Measurements from ENCODE around the gene DRD1.
"Not testable (repeated sequence)": the region's sequence is repeated elsewhere in the genome, so short reads cannot be mapped to it uniquely, and the experiment has no call there.

DRD1 gene

DNA sequence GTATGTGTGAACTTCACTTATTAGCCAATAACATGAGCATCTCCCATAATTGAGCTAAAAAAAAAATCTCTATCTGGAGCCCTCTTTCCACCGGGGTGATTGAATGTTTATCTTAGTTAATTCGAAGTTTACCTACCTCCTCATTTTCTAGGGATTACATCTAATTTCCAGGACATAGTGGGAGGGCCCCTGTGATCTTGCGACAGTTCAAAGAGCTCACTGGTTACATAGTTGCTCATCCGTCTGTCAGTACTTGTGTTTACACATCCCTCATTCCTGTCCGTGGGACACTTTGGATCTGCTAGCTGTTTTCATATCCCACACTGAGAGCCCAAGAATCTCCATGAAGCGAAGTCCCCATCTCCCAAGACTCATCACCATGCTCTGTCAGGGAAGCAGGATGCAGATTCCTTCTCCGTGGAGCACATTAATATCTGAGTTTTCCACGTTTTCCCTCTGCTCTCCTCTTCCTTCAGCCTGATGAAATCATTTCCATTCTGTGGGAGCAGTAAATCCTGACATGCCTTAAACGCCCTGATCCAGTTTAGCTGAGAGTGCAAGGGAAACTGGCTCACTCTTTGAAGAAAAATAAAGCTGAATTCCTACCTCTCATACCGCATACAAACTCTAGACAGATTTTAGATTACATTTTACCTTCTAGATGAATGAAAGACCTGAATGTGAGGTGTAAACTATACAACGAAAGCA, 24.2 kb upstream of the DRD1 start:
- no peak for DNase-seq

DNA sequence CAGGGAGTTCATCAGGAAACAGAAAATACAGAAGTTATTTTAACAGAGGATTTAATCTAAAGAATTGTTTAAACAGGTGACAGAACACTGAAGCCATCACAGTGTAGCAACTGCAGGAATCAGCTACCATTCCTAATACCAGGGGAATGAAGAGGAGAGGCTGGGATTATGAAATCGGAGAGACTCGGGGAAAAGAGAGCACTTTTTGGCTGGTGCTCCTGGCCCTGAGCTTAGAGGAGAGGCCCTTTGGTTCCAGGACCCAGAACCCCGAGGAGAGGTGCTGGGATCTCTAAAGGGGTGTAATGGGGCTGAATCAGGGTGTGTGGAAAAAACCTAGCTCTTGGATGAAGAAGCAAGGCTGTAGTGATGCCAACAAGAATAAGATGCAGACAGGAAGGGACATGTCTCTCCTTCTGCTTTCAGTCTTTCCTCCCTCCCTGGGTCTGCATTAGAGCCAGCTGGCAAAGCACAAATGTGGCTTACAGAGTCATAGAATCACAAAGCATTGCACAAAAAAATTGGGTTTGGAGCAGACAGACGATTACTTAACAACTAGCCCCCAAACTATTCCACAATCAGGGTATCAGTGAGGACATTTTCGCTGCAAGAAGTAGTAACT, 22.8 kb upstream of the DRD1 start:
- no peak for DNase-seq

DNA sequence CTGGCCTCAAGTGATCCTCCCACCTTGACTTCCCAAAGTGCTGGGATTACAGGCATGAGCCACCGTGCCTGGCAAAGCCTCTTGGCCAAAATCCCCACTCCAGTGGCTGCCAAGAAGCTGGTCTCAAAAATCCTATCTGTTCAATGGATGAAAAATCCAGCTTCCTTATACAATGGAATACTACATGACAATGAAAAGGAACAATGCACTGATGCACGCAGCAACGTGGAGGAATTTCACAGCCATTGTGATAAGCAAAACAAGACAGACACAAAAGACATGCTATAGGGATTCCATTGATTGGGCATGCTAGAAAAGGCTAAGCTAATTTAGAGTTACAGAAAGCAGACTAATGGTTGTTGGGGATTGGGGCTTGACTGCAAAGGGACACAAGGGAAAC, 21.3 kb upstream of the DRD1 start:
- DNase-seq = no peak

DNA sequence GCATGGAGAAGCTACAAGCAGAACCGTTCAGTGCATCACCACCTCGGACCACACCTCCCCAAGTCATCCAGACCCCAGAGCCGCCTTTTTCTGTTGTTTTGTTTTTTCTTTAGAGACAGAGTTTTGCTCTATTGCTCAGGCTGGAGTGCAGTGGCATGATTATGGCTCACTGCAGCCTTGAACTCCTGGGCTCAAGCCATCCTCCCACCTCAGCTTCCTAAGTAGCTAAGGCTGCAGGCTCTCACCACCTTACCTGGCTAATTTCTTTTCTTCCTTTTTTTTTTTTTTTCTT, 20.9 kb upstream of the DRD1 start:
- DNase-seq = no peak

DNA sequence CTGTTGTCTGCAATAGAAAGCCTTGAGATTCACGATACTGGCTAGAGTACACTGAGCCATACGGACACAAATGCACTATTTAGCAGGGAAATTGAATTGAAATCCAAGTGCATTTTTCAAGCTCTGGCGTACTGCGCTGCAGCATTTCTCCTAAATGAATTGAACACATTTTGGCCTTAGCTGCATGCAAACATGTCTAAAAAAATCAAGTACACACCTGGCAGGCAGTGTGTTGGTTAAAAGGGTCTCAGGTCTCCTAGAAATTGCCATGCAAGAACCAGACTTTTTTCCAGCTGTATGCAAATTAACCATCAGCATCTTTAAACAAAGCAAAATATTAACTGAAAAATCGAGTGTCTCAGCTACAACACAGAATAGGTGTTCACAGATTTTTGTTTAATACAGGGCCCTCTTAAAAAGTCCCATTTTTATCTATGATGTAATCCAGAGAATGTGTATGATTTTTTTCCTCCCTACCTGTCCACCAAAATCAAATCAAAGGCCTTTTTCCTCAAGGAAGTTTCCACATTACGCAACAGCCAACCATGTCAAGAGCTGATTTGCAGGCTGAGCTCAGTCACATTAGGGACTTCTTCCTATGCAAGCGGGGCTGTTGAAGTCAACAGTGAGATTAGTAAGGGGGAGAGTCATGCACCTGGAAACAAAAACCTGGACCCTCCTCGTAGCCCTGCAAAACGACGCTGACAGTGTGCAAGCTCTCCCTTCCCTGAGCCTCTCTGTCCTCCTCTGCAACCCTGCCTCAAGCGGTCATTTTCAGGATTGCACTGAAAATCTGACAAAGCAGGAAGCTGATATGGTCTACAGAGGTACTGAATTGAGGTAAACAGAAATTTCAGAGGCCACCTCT, 20.3 kb upstream of the DRD1 start:
- DNase-seq = peak in 3 of 5 donors; percentile 26 to 76 (median 44)

DNA sequence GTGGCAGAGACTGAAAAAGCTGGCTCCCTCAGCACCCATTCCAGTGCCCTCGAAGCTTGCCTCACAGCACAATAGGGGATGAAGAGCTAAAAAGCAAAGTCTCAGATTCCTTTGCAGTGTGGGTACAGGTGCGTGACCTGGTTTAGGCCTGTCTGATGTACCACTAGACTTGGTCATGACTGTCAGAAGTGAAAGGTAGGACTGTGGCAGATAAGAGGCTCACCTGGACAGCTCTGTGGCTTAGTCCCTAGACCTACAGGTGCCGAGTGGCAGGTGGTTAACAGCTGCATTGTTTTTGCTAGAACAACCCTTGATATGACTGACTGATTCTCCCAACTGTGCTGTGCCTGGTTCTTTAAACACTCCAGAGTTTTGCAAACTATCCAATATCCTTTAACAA, 19.7 kb upstream of the DRD1 start:
- no peak for DNase-seq

DNA sequence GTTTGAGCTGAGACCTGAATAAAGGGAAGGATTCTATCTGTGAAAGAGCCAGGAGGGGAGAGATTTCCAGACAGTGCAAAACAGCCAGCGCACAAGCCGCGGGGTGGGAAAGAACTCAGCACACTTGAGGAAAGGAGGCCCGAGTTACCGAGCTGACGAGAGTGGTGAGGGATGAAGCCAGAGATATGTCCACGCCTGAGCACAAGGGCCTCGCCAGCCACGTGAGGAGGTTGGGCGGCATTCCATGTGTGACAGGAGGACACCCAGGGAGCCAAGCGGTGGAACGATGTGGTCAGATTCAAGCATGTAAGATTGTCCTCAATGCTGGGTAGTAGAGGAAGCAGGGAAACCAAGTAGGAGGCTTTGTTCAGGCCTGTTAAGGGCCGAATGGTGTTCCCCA, 17.4 kb upstream of the DRD1 start:
- no peak for DNase-seq

DNA sequence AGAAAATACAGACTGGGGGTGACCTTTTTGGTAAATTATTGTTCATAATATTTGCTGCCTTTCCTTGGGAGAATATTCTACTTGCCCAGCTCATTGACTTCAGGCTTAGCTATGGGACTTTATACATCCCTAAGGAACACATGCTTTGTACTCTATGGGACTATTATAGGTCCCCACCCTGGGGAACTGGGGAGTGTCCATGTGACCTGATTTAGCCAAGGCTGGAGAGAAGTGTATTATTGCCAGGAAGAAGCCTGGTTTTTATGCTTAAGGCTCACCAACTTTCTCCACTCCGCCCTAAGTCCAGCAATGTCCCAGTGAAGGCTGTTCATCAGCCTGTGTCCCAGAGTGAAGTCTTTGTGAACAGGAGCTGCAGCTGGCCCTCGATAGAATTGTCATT, 16.6 kb upstream of the DRD1 start:
- no peak for DNase-seq

DNA sequence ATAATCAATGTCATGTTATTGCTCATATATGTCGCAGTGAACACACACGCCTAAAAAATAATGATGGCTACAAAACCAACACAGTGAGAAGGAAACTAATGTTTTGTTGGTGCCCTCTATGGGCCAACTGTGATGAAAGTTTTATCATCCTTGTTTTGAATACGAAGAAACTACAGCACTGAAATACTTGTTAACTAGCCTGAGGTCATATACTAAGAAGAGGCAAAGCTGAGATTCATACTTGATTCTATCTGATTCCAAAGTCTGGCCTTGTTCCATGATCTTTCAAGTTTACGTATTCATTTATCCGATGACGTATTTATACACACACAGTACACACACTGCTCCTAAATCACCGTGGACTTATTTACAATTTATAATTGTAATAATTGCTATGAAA, 16.1 kb upstream of the DRD1 start:
- DNase-seq = no peak

DNA sequence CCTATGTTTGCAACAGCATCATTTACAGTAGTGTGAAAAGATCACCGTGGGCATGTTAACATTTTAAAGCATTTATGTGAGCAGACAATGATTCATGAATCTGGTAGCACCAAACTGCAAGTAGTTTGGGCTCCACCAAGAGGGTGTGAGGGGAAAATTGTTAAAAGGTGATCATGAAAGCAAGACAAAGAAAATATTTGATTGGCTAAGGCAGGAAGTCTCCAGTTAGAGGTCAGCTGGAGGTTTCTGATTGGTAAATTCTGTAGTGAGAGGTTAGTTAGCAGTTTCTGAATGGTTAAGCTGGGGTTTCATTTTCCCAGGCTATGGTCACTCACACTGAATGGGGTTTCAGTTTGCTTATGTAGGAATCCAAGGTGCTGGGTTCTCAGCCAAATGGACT, 13.5 kb upstream of the DRD1 start:
- DNase-seq = peak in 1 of 5 donors; percentile 37

DNA sequence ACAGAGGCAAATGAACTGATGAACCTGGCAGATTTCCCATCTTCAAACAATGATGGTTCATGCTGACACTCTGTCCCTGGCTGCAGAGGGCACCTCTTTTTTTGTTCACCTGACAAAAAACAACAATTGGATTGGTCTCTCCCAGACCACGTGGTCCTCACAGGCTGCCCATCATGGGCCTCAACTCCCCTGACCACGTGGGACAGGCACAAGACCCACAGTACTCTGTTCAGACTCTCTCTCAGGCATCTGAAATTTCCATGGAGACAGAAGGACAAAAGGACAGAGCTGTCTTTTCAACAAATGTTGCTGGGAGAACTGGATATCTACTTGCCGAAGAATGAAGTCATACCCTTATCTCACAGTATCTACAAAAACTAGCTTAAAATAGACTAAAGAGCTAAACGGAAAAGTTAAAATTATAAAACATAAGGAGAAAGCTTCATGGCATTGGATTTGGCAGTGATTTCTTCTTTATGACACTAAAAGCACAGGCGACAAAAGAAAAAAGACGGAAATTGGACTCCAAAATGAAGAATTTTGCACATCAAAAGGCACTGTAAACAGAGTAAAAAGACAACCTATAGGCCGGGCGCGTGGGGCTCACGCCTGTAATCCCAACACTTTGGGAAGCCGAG, 12.2 kb upstream of the DRD1 start:
- DNase-seq = no peak

DNA sequence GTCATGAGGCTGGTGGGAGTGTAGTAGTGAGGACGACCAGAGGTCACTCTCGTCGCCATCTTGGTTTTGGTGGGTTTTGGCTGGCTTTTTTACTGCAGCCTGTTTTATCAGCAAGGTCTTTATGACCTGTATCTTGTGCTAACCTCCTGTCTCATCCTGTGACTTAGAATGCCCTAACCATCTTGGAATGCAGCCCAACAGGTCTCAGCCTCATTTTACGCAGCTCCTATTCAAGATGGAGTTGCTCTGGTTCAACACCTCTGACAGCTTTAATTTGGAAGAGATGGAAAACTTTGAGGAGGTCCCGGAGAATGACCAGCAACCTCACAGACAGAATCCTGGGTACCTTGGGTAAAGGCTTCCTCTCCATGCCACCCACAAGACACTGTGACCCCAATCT, 10.4 kb upstream of the DRD1 start:
- DNase-seq = not testable (repeated sequence)

DNA sequence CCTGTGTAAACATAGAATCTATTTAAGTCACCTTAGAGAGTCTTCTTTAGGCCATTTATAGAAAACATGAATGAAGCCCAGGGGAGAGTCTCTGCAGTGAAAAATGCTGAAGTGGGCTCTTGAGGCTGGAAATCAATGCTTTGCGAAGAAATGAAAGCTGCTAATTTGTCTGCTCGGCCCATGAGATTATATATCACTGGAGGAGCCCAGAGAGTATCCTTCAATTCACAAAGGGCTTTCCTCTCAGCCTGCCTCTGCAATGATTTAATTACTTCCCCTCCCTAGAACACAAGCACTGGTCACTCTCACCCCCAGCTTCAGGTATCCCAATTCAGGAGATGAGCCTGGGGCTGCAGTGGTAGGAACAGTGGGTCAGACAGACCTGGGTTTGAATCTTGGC, 8.2 kb upstream of the DRD1 start:
- DNase-seq = no peak

DNA sequence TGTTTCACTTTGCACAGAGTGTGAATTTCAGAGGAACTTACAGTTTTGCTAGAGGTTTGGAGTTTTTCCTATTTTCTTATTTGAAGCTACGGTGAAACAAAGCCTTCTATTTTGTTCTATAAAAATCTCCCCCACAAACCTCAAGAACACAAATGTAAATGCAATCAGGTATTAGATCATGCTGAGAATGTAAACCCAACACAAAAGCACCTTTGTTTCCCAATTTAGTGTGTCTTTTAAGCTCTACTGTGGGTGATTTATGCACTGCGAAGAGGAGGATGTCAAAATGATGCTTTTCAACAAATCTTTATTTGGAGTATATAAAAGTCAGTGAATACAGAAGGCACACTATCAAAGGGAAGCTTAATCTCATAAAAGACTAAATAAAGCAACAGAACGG, 4.3 kb upstream of the DRD1 start:
- DNase-seq = no peak

DNA sequence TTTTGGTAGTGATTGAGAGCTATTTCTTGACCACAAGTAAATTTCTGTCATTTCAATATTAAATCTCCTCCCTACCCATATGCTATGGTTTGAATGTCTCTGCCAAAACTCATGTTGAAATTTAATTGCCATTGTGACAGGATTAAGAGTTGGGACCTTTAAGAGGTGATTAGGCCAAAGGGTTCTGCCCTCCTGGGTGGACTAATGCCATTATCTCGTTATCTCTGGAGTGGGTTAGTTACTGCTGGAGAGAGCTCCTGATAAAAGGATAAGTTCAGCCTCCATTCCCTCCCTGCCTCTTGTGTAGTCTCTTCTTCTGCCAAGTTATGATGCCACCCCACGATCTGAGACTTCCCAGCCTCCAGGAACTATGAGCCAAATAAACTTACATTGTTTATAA, 3.6 kb upstream of the DRD1 start:
- DNase-seq = no peak

DNA sequence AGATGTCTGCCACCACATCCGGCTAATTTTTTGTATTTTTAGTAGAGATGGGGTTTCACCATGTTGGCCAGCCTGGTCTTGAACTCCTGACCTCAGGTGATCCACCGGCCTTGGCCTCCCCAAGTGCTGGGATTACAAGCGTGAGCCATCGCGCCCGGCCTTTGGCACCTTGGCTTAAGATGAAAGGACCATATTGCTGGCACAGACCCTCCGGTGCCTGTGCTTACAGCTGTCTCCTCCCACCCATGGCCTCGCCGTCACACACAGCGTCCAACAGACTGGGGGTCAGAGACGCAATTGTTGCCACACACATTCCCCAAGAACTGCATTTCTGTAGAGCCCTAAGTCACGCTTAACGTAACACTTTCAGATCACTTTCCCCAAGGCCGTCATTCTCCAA, 2.4 kb upstream of the DRD1 start:
- not testable (repeated sequence) for DNase-seq

DNA sequence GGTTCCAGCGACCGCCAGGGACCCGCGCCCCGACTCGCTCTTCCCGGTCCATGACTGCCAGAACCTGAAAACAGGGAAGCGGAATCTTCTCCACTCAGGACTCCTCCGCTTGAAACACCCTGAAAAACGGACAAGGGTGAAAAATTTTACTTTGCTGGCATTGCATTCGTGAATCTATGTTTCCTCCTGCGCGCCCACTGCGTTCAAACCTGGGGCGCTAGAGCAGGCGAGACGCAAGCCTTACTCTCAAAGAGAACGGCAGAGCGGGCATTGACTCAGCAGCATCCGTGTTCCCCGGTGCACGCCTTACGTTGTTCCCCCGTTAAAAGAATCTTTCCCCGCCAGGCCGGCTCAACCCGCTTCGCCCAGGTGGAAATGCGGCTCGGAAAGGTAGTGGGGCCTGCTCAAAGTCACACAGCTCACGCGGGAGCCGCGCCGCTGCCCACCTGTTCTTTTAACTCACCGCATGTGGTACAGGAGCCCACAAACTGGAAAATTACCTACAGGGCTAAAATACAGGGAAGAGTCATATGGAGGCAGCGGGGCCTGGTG, 999 bp upstream of the DRD1 start:
- DNase-seq = no peak

DNA sequence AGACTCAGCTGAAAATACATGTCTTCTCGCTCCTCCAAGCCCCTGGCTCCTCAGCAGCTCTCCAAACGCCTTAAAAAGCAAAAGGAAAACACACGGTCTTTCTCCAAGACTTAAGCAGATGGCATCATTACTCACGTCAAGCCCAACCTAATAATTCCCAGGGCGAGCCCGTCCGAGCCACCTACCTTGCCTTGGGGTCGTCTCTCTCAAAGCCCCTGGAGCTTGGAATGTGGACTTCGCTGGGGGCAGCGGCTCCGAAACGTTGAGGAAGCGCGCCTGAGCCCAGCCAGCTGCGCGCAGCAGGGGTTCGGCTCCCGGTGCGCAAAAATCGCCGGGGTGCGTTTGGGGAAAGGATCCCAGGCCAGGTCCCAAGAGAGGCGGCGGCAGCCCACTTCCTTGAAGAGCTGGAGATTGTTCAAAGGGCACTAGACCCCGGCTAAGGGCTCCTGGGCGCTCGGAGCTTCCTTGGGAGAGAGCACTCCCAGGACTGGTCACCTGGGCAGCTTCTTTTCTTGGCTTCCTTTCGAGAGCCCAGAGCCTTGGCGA, 395 bp downstream of the DRD1 start:
- DNase-seq = no peak

DNA sequence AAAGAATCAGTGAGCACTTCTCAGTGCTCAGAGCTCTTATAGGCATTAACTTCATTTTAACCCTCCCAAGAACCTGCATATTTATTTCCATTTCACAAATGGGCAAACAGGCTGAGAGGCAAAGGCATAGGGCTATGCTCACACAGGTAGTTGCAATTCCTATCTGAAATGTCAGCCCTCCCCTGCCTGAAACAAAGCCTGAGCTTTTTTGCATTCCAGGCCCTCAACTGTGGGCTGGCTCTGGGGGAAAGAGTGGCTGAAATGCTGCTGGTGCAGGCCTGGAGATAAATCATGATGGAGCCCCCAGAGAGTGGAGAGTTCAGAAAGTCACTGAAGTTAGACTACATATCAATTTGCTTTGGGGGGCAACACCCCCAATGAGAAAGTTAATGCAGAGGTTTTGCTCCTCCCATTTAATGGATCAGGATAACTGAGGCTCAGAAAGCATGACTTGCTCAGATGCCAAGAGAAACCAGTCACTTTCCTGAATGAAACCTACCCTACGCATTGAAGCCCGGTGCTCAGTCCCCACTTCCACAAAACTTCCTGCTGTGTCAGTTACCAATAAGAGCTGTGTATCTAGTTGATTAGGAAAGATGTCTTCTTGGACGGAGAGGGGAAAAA, 5.6 kb downstream of the DRD1 start:
- DNase-seq = no peak

DNA sequence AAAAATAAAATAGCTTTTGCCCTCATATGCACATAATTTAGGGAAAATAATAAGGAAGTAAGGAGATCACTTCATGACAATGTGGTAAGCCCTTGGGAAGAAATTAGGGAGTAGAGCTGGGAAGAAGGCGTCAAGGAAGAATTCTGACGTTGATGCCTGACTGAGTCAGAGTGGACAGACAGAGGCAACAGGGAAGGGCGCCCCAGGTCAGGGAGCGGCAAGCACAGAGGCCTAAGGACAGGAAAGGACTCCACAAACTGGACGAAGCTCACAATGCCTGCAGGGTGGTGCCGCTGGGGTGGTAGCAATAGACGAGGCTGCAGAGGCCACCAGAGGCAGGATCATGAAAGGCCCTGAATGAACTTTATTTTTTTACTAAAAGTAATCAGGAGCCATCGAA, 7.6 kb downstream of the DRD1 start:
- DNase-seq = no peak

DNA sequence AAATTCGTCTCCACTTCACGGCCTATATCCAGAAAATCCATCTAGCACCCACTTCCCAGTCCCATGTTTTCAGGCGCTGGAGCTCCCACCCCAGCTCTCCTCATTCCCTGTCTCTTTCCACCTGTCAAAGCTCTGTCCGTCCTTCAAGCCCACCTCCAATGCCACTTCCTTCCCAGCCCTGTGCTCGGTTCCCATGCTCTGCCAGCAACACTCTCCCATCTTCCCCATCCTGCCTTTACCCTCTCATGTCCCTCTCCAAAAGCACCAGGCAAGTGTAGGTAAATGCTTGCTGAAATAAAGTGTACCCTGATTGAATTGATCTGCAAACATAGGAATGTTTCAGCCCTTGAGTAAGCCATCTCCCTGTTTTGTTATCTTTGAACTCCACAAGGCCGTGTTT, 9.2 kb downstream of the DRD1 start:
- DNase-seq = no peak

DNA sequence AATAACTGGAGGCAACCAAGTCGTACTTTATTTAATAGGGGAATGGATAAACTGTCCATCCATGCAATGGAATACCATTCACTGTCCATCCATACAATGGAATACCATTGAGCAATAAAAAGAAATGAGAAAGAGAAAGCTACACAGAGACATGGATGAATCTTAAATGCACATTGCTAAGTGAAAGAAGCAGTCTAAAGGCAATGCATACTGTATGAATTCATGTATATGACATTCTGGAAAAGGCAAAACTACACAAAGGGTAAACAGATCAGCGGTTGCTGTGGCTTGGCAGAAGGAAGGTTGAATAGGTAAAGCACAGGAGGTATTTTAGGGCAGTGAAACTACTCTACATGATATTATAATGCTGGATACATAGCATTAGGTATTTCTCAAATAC, 16.2 kb downstream of the DRD1 start:
- DNase-seq = no peak

DNA sequence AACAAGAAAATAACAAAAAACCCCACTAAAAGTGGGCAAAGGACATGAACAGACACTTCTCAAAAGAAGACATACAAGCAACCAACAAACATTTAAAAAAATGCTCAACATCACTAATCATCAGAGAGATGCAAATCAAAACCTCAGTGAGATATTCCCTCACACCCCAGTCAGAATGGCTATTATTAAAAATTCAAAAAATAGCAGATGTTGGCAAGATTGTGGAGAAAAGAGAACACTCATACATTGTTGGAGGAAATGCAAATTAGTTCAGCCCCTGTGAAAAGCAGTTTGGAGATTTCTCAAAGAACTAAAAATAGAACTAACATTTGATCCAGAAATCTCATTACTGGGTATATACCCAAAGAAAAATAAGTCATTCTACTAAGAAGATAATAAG, 19.4 kb downstream of the DRD1 start:
- DNase-seq = not testable (repeated sequence)
